BJ (cell line): ENCODE results near the gene ST8SIA1. TPM values are rescaled to one million over a fixed set of nuclear protein-coding genes. Genes with fewer than 3 reads are reported as not detected.

Source experiments
- CTCF ChIA-PET: fragments of 350-600 bp; formaldehyde crosslinking; extraction: SDS; loops from one replicate; lab custom pipeline; 2021; ENCODE audit warnings: antibody characterized with exemption, inconsistent platforms; lab: Yijun Ruan, JAX
- POLR2A ChIA-PET: fragments of 300-600 bp; sonication (Branson Sonifier 250); formaldehyde crosslinking; extraction: SDS; loops from one replicate; lab custom pipeline; 2021; ENCODE audit warnings: antibody characterized with exemption; lab: Charles Lee
- DNase-seq: peaks from one replicate; pipeline ENCODE4 v3.0.0-alpha.2; 2011; ENCODE audit warnings: low read depth
- H3K27me3 ChIP-seq: 2 replicates; pipeline ENCODE4 v1.6.0; 2011; ENCODE audit warnings: low read length; ENCODE audit not compliant: control insufficient read depth, insufficient read depth
- H3K36me3 ChIP-seq: 2 replicates; pipeline ENCODE4 v1.5.1; 2011; ENCODE audit warnings: low read length; ENCODE audit not compliant: control insufficient read depth, insufficient read depth
- H3K4me3 ChIP-seq: 2 replicates; pipeline ENCODE4 v1.5.1; 2011; ENCODE audit warnings: low read depth, mild to moderate bottlenecking, control low read depth, low read length
- polyA plus RNA-seq: library from polyadenylated mRNA; depleted of rRNA; stranded (reverse); fragments of >200 nt; gene quantifications from 2 replicates; pipeline ENCODE4 v1.2.3, GENCODE V29; 2011
- TF ChIP-seq, protein P1 (sequence below): IDR thresholded peaks from 2 replicates; pipeline ENCODE4 v1.5.1; 2011; ENCODE audit warnings: low read depth, mild to moderate bottlenecking, control low read depth, inconsistent platforms, low read length, moderate library complexity; ENCODE audit not compliant: insufficient read depth

ST8SIA1 gene
- polyA plus RNA-seq, 1 experiment = not detected

DNA sequence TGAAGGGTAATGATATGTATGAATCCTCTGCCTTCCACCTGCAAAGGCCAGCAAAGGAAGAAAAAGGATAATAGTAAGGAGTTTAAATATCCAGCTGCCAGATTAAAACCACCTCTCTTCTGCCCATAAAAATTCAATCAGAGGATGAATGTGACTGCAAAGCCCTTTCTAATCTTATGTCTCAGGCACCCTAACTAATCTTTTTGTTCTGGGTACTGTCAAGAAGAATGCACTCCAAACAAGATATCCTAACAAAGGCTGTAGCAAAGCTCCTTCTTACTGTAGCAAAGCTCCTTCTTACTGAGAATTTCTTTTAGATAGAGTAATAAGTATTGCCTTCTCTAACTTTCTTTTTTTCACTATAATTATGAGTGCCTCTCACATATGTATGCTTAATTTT is 91.8 kb downstream of the ST8SIA1 start:
- DNase-seq = no peak
- TF ChIP-seq, protein P1, sequence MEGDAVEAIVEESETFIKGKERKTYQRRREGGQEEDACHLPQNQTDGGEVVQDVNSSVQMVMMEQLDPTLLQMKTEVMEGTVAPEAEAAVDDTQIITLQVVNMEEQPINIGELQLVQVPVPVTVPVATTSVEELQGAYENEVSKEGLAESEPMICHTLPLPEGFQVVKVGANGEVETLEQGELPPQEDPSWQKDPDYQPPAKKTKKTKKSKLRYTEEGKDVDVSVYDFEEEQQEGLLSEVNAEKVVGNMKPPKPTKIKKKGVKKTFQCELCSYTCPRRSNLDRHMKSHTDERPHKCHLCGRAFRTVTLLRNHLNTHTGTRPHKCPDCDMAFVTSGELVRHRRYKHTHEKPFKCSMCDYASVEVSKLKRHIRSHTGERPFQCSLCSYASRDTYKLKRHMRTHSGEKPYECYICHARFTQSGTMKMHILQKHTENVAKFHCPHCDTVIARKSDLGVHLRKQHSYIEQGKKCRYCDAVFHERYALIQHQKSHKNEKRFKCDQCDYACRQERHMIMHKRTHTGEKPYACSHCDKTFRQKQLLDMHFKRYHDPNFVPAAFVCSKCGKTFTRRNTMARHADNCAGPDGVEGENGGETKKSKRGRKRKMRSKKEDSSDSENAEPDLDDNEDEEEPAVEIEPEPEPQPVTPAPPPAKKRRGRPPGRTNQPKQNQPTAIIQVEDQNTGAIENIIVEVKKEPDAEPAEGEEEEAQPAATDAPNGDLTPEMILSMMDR = no peak
- no peak overlapping the region for H3K4me3 ChIP-seq
- no peaks in the 10 kb centered on the region for H3K36me3 ChIP-seq
- ChIA-PET CTCF (no interaction called here), POLR2A (no interaction called here)
- H3K27me3 ChIP-seq = no peaks in the 10 kb centered on the region

DNA sequence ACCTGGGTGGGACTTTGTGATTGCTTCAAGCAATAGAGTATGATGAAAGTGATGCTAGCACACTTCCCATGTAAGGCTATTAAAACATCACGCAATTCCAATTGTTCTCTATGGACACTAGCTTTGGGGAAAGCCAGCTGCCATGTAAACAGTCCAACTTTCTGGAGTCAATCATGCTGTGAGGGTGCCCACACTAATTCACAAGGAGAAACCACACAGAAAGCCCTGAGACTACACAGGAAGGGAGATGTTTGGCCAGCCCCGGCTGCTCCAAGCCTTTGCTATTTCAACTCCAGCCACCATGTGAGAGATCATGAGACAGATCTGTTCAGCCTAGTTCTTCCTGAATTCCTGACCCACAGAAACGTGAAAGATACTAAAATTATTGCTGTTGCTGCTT is 96.3 kb downstream of the ST8SIA1 start:
- TF ChIP-seq, protein P1 = no peak
- H3K36me3 ChIP-seq = no peaks in the 10 kb centered on the region
- POLR2A ChIA-PET = no interaction called here
- CTCF ChIA-PET = no interaction called here
- no peaks in the 10 kb centered on the region for H3K27me3 ChIP-seq
- H3K4me3 ChIP-seq = no peak overlapping the region
- no peak for DNase-seq

DNA sequence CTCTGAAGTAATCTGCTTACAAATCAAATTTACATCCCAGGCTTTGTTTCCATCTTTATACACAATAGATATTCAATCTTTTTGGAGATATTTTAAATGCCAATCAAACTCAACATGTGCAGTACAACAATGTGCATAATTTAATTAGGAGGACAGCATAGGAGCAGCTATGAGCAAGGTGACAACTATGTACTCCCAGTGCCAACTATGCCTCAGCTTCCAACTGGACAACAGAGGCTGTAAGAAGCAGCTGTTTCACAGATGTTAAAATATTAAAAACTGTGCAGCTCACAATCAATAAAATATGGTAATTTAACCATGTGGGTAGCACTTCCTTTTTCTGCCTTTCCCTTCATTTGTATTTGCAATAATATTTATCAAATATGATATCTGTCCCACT is 99.9 kb downstream of the ST8SIA1 start:
- peak; percentile 17 for DNase-seq
- ChIA-PET POLR2A (no interaction called here), CTCF (no interaction called here)
- H3K4me3 ChIP-seq = no peak overlapping the region
- H3K27me3 ChIP-seq = no peaks in the 10 kb centered on the region
- TF ChIP-seq, protein P1 = no peak
- no peaks in the 10 kb centered on the region for H3K36me3 ChIP-seq

DNA sequence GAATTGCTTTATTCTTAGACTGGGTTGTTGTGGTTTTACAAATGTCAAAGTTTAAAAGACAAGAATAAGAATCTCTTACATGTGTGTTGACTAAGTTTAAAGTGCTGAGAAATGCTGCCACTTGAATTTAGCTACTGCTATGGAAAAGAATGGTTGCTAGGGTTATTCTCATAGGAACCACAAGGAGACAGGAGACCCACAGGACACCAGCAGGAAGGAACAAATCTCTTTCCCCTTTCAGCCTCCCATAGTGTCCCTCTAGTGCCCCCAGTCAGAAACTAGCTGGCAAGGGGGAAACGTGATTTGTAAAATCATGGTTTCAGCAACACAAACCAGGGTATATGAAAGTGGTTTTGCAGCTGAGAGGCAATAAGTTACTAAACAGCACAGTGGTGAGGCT is 102.7 kb downstream of the ST8SIA1 start:
- Histone ChIP-seq H3K27me3 (no peaks in the 10 kb centered on the region), H3K36me3 (no peaks in the 10 kb centered on the region), H3K4me3 (no peak overlapping the region)
- ChIA-PET POLR2A (no interaction called here), CTCF (interaction anchor here (0.6 to 1.4 kb wide), 3 partner anchors 34 to 103 kb away, joined by 5 to 6 read pairs (median 5); partner anchors contain the start of gene ST8SIA1)
- TF ChIP-seq, protein P1 = peak; percentile 22; the same call in 1 of the 2 replicates
- no peak for DNase-seq

DNA sequence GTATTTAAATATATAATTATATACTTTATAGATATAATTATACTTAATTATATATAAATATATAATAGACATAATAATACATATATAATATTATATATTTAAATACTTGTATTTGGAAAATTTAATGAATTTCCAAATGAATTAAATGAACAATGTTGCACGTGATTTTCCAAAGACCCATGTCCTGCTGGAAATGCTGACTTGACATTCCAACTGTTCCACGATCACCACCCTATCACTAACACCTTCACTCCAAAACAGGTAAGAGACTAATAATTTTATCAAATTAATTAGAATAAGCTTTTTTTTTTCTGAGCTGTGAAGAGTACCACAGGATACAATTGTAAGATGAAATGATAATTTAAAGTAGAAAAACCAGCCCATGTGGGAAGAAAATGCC is 103.4 kb downstream of the ST8SIA1 start:
- H3K36me3 ChIP-seq = no peaks in the 10 kb centered on the region
- no peak for DNase-seq
- H3K4me3 ChIP-seq = no peak overlapping the region
- CTCF ChIA-PET = interaction anchor here (1.4 kb wide), 1 partner anchor 104 kb away, joined by 5 read pairs; the partner anchor contains the start of gene ST8SIA1
- no peaks in the 10 kb centered on the region for H3K27me3 ChIP-seq
- TF ChIP-seq, protein P1 = no peak
- POLR2A ChIA-PET = no interaction called here
